HG03439 (cell line): ENCODE data around the gene PFDN2.

Experiments used
- ATAC-seq: cut with Tn5 transposase; IDR thresholded peaks from one replicate; pipeline ENCODE4 v1.9.1; 2021; ENCODE audit warnings: mild to moderate bottlenecking, moderate library complexity; ENCODE audit not compliant: unreplicated experiment

Gene PFDN2

GRCh38 chr1:161061419-161061818 is 56.4 kb downstream of the PFDN2 start:
- no peak for ATAC-seq

- ATAC-seq: no peak
These were observed 58.5 kb downstream of the PFDN2 start for GRCh38 chr1:161059293-161059692.

GRCh38 chr1:161054805-161055204 is 63.0 kb downstream of the PFDN2 start:
- no peak for ATAC-seq

- ATAC-seq: no peak
These were observed 63.6 kb downstream of the PFDN2 start for GRCh38 chr1:161054232-161054631.

GRCh38 chr1:161052899-161053298 is 64.9 kb downstream of the PFDN2 start:
- no peak for ATAC-seq

GRCh38 chr1:161051219-161051618 is 66.6 kb downstream of the PFDN2 start:
- no peak for ATAC-seq
